COLO668 (cell line): ENCODE data around the gene TBC1D8B.
"Not testable (repeated sequence)": the region's sequence is repeated elsewhere in the genome, so short reads cannot be mapped to it uniquely, and the experiment has no call there.

ENCODE experiments used
- DNase-seq: peaks from one replicate; lab custom pipeline; 2025; ENCODE audit not compliant: unreplicated experiment; lab: John Stamatoyannopoulos, UW

TBC1D8B gene

GRCh38 chrX:106802388-106803275 lies at the start of gene TBC1D8B:
TBC1D8B (plus strand) TSS chrX:106802673; CDS start chrX:106802854, 181 bp downstream.
- DNase-seq: peak; percentile 82

DNA sequence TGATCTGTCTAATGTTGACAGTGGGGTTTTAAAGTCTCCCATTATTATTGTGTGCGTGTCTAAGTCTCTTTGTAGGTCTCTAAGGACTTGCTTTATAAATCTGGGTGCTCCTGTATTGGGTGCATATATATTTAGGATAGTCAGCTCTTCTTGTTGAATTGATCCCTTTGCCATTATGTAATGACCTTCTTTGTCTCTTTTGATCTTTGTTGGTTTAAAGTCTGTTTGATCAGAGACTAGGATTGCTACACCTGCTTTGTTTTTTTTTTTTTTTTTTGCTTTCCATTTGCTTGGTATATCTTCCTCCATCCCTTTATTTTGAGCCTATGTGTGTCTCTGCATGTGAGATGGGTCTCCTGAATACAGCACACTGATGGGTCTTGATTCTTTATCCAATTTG lies 33.2 kb upstream of the TBC1D8B start:
- not testable (repeated sequence) for DNase-seq

GRCh38 chrX:106774981-106775380 lies 27.5 kb upstream of the TBC1D8B start:
- no peak for DNase-seq

DNA sequence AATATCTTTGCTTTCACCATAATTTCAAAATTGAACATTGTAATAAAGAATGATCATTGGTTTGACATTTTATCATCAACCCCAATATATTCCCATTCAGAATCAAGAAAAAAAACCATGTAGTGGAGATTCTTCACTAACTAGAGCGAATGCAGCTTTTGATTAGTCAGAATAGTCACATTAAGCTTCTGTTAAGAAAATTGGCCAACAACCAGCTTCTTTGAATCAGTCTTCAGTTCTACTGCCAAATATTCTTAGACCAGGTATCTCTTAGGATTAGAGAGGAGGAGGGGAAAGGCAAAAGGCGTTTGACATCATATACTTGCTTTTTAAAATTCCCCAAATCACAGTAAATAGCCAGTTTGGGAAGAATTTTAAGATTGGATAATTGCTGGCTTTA lies 22.2 kb upstream of the TBC1D8B start:
- no peak for DNase-seq

- DNase-seq: no peak
Observed at GRCh38 chrX:106780664-106781377, 21.7 kb upstream of the TBC1D8B start.

GRCh38 chrX:106783716-106784115 lies 18.8 kb upstream of the TBC1D8B start:
- DNase-seq: no peak

GRCh38 chrX:106791495-106791894 lies 11.0 kb upstream of the TBC1D8B start:
- DNase-seq: no peak

DNA sequence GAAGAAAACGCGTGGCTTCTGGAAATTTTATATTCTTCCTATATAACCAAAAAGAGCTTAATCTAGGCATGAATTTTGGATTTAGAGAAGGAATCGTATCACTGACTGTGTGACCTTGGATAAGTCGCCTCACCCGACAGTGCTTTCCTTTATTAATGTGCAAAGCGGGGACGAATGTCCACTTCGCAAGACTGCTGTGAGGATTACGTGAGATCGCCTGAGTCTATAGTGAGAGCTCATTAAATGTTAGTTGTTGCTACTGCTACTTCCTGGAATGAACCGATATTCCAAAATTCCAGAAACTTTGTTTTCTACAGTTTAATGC lies 448 bp upstream of the TBC1D8B start:
- DNase-seq: peak; percentile 33

DNA sequence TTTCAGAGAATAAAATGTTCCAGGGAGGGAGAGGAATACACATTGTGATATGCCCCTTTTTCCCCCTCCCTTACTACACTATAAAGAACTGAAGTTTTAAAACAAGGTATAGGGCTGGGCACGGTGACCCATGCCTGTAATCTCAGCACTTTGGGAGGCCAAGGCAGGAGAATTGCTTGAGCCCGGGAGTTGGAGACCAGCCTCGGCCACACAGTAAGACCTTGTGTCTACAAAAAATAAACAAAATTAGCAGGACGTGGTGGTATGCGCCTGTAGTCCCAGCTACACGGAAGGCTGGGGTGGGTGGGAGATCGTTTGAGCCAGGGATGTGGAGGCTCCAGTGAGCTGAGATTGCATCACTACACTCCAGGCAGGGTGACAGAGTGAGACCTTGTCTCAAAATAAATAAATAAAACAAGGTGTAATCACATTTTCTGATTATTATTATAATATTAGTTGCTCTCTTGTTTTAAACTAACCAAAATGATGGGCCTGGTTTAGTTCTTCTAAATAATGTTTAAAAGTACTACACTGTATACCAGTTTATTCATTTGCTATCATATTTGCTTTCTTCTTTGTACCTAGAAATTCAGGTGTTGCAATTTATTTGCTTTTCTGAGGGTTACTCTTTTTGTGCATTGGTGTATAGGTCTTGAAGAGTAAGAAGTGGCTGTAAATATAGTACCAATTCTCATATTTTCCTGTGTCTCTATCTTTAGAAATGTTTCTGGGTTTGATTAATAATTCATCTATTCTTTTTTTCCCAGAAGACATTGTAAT lies 8.8 kb downstream of the TBC1D8B start:
- DNase-seq: no peak

DNA sequence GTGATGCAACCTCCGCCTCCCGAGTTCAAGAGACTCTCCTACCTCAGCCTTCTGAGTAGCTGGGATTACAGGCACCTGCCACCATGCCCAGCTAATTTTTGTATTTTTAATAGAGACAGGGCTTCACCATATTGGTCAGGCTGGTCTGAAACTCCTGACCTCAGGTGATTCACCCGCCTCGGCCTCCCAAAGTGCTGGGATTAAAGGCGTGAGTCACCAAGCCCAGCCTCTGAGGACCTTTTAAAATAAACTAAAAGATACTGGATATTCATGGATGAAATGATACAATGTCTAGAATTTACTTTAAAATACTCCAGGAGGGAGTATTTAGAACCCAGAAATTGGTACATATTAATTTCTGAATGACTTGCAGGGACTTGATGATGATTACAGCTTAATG lies 10.5 kb downstream of the TBC1D8B start:
- not testable (repeated sequence) for DNase-seq

- not testable (repeated sequence) for DNase-seq
Observed at GRCh38 chrX:106814093-106814492, 11.6 kb downstream of the TBC1D8B start.

DNA sequence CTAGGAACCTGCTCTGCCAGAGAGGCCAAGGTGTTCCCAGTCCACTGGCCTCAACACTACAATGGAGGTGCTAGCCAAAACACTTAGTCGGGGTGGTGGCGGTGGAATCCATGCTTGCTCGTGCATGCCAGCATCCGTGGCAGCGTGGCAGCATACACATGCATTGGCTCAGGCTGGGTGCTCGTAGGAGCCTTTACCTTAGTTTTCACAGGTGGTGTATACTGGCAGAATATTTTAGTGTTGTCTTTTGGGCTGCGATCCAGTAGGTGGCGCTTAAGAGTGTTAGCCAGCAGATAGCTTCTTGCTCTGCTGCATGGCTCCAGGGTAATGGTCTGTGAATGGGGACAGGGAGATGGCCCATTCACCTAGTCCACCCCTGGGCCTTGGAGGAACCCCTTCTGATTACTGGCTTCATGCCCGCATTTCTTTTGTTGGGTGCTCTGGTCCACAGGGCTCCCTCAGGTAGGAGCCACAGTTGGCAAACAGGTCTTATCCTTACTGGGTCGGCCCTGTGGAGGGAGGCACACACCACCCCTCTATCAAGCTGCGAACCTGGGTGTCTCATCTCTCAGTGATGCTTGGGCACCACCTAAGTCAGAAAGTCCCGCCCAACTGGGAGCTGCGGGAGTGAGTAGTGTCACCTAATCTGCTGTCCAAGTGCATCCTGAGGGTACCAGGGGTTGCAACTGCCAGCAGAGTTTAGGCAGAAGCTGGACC lies 60.7 kb downstream of the TBC1D8B start:
- DNase-seq: peak; percentile 17

DNA sequence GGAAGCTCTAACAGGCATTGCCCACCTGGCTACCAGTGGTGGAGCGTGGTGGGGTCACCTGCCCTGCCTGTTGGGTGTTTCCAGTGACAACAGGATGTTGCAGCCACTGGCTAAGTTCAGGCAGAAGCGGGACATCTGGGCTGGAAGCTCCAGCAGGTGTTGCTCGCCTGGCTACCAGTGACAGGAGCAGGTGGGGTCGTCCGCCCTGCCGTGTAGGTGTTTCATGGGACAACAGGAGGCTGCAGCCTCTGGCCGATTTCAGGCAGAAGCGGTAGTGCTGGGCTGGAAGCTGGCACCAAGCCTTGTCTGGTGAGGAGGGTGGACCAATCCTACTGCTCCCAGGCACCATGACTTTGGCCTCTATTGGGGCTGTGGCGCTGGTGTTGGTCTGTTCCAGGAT lies 61.2 kb downstream of the TBC1D8B start:
- DNase-seq: no peak

GRCh38 chrX:106872796-106873195 lies 70.3 kb downstream of the TBC1D8B start:
- DNase-seq: not testable (repeated sequence)

GRCh38 chrX:106874075-106874474 lies 71.6 kb downstream of the TBC1D8B start:
- no peak for DNase-seq

DNA sequence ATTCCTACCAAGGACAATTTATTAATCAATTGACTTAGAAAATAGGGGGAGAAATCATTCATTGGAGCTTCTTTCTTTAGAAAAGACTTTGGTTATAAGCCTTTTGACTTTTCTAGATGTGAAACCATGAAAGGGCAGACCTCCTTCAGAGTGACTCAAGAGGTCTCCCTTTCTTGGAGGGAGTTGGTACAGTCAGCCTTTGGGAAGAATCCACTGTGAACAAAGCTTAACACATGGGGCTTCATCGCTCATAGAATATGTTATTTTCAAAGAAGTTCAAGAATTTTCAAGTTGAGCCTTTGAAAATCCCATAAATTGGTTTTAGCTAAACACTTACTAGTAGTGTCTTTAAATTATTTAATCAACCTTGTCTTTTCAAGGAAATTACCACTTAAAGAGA lies 72.7 kb downstream of the TBC1D8B start:
- no peak for DNase-seq

DNA sequence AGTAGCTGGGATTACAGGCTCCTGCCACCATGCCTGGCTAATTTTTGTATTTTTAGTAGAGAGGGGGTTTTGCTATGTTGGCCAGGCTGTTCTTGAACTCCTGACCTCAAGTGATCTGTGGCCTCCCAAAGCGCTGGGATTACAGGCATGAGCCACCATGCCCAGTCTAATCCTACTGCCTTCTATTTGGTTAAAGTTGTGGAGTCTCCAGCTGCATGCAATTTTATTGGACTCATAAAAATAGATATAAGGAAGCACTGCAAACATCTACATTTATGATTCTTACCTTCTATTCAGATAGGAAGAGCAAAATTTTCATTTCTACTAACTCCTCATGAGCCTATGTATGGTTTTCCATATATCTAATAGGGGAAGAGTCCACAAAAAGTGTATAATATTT lies 87.0 kb downstream of the TBC1D8B start:
- DNase-seq: no peak

DNA sequence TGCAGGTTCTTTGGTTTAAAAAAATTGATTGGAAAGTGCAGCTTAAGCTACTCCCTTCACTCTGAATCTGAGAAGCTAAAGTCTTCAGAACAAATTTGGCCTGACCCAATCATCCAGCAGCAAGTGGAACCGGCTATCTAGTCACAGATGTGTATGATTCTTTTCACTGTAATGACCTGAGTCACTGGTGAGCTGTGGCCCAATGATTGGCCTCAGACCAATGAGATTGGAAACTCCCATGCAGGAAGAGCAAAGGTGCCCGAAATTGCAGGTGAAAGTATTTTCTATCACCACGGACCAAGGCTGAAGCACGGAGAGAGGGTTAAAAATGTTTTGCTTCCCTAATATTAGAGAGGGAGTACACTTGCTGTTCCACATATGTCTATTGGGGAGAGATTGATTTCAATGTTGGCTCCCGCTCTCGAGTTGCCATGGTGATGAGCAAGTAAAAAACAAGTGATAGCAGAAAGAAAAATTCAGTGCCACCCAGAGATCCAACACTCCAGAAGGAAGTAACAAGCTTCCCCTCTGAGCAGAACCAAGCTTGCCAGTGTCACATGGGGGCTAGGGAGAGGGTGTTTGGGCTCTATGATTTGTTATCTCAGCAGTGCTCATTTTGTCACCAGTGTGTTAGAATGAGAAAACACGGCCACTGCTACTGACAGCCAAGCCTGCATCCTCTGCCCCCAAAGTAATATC lies 89.4 kb downstream of the TBC1D8B start:
- no peak for DNase-seq

DNA sequence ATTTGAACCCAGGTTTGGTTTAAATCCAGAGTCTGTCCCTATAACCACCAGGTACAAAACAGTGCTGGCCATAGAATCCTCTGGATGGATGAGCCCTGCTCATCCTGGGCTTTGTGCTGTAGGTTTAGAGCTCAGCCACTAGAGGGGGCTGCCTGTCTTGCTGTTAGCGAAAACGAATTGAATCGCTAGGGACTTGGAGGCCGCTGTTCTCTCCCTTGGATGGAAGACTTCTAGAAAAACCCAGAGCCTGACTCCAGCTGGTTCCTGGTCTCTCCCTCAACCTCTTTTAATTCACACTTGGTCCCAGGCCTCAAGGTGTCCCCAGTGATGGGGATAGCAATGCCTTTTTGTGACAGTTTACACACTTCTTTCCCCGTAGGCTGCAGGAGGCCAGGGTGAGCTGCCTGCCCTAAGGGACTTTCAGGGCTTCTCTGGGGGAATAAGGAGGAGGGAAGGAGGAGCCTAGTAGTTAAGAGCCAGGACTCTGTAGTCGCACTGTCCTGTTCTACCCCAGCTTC lies 92.0 kb downstream of the TBC1D8B start:
- DNase-seq: peak; percentile 41

DNA sequence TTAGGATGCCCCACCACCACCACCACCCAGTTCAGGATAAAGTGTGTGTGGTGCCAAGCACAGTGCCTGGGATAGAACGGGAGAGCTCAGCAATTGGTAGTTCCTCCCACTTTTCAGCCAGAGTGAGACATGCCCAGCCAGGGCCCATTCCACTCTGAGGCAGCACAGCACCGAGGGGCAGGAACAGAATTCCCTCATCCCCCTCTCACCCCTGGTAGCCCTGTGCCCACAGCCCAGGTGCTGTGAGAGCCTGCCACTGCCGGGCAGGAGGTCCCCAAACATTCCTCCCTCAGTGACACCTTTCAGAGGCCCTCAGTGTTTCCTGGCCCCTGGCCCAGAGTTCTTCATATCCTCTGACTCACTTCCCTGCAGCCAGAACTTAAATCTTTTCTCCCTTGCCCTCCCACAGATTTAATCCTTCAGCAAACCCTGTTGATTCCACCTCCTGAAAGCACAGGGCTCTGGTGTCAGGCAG lies 92.5 kb downstream of the TBC1D8B start:
- DNase-seq: no peak
